Activated naive CD4-positive, alpha-beta T cell (primary cell): ENCODE results near the gene IMPA2.
"Not testable (repeated sequence)": the region's sequence is repeated elsewhere in the genome, so short reads cannot be mapped to it uniquely, and the experiment has no call there.

Experiments used
- DNase-seq, 4 experiments: peaks; one replicate each; lab custom pipeline; 2025; lab: John Stamatoyannopoulos, UW

IMPA2 gene

DNA sequence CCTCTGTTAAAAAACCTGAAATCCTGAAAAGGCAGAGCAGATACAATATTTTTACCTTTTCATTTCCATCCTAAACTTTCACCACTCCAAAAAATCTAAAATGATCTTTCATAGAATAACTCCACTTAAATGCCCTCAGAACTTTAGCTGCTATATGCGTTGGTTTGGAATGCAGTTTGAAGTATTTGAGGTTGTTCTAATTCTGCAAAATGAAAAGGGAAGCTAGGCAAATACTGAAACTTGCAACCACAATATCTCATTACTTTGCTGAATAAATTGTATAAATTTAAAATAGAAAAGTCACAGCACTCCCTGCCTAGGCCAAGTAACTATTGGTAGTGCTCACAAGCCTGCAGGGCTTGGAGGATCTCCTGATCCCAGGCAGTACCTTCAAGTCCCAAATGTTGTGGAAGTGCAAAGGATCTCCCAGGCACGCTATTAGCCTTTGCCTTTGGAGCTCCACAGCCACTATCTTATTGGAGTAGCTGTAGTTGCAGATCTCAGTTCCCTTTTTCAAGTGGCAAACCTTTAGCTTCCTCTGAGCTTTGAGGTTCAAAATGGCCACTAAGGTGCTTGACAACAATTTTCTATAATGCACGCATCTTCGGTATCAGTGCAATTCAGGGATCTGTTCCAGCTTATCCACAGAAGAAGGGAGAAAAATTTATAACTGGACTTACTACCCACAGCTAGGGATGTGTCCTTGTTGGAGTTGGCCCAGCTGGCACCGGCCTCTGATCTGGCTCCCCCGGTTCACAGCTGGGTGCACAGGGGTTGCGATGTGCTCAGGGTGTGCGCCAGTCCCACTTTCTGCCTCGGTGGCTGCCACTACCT is 68.9 kb downstream of the IMPA2 start:
- no peak for DNase-seq

DNA sequence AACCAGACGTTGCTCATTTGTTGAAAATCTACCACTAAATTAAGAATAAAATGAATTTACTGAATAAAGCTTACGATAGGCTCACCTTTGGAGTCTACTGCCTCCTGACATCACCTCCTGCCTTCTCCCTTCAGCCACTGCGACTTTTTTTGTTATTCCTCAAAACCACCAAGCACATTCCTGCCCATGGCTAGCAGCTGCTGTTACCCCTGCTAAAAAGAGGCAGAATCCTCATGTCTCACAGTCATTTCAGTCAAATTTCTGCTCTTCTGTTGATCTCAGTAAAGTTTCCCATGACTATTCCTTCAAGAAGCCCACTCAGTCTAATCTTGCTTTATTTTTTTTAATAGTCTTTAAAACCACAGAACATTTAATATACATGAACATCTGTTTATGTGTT is 71.6 kb downstream of the IMPA2 start:
- DNase-seq = no peak

DNA sequence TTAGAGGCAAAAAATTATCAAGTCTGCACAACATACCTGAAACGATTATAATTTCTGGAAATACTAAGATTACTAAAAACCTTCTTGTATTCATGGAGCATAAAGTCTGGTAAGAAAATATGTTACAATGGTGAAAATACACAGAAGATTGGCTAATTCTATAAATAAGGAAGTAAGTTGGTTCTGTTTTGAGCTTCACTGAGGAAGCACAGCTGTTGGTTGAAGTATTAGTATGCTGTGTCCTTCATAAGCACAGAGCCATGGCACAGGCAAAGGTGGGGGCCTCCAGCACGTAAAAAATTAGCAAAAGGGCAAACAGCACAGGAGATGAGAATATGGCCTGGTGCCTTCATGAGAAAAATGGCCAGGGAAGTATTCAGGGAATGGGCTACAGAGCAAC is 72.0 kb downstream of the IMPA2 start:
- DNase-seq = no peak

DNA sequence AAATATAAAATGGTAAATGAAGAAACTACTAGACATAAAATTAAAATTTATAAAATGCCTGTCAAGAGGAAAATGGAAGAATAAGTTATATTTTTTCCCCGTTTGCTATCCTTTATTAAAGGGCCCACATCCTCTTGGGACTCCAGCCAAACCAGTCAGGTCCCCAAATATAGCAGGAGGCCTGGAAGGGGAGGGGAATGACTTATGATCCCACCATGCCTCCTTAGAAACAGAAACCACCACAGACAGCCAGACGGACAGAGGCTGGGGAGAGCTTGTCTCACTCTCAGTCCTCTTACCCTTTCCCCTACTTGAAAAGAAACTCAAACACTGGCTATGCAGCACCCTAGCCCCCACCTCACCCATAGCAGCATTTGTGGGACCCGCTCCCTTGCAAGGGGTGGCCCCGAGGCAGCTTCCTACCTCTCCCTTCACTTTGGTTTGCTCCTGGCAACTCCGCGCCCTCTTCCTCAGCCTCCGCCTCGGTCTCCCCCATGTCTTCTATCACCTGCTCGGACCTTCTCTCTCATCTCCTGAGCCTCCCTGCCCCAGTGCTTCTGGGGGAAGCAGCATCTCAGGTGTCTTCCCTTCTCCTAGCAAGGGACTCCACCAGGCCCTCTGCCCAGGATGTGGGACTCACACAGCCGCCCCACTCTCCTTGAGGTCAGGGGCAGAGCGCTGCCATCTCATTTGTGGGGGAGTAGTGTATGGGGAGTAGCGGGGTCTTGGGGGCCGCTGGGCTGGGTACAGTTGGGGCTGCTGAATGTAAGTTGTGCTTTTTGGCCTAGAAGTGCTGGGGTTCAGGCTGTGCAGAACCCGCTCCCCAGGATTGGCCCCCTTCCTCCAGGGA is 75.0 kb downstream of the IMPA2 start:
- DNase-seq = no peak

DNA sequence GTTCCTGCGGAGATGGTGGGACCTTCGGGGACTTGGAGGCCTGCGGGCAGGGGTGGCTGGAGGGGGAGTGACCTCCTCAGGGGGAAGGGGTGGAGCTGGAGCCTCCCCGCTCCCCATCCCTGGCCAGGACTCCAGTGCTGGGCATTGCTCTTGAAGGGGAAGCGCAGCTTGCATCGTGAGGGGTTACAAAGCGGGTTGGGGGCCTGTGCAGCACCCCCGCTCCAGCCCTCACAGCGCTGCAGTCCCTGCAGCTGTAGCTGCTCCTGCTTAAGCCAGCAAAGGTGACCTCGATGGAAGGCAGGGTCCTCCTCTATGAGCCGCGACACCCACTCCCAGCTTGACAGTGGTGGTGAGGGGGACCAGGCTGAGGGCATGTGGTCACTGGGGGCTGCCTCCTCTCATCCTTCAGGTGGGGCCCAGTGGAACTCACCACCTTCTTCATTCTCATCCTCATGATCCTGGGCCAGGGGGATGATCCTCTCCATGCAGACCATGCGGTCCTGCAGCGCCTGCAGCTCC is 75.6 kb downstream of the IMPA2 start:
- DNase-seq = no peak

DNA sequence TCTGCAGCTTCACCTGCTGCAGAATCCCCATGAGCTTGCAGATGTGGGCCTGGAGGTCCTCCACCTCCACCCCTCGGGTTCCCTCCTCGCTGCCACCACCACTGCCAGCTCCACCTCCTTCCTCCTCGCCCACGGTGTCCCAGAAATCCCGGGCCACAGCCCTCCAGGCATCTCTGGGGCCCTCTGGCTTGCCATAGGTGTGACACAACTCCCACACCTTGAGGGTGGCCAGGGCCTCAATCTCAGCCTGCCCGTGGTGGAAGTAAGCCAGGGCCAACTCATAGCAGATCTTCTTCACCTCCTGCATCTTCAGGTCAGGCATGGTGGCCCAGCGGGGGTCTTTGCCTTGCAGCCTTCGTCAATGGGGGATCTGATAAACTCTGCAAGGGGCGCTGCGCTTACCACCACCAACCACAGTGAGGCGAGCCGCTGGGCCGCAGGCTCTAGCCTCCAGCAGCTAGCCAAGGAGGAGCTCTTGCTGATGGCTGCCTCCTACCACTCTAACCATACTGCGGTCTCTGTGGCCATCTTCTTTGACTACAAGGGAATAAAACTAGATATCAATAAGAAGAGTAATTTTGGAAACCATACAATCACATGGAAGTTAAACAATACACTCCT is 76.2 kb downstream of the IMPA2 start:
- no peak for DNase-seq

DNA sequence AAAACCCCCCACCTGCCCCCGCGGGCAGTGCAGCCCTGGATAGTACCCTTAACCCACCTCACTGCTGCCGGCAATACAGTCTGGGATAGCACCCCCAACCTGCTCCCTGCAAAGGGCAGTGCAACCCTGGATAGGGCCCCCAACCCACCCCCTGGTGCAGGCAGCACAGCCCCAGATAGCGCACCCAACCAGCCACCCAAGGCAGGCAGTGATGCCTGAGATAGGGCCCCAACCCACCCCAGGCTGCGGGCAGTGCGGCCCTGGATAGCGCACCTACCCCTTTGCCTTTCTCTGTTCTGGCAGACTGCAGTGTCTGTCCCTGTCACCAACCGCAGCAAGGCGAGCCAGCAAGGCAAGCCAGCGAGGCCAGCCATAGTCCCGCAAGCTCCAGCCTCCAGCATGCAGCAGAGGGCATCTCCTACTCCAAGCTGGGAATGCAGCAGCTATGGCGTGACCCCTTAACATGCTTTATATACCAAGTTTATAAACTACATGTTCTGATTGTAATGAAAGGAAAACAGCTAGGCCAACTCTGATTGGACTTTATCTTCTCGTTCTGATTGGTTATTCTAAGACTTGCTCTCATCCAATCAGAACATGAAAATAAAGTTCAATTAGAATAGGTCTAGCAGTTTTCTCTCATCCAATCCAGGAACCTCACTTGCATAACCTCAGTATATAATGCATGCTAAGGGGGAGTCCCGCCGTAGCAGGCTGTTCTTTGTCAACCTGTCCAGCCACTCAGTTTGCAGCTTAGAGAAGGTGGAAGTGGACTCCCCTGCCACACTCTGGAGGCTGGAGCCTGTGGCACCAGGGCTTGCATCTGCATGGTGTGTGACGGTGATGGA is 78.3 kb downstream of the IMPA2 start:
- no peak for DNase-seq

DNA sequence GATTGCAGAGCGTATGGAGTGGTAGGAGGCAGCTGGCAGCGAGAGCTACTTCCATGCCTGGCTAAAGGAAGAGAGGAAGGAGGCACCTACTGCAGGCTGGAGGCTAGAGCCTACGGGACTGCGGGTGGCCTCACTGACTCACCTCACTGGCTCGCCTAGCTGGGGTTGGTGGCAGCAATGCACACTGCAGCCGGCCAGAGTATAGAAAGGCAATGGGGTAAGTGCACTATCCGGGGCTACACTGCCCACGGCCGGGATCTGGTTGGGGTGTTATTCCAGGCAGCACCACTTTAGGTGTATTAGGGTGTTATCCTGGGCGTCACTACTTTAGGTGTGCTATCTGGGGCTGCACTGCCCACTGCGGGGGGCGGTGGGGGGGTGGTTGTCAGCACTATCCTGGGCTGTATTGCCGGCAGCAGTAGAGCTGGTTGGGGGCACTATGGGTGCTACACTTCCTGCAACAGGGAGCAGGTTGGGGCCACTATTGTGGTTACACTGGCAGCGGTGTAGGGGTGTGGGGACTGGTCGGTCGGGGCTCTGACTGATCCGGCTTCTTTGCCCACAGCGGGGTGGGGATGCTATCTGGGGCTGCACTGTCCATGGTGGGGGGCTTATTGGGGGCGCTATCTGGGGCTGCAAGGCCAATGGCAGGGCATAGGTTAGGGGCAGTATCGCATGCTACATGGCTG is 79.0 kb downstream of the IMPA2 start:
- DNase-seq = no peak

DNA sequence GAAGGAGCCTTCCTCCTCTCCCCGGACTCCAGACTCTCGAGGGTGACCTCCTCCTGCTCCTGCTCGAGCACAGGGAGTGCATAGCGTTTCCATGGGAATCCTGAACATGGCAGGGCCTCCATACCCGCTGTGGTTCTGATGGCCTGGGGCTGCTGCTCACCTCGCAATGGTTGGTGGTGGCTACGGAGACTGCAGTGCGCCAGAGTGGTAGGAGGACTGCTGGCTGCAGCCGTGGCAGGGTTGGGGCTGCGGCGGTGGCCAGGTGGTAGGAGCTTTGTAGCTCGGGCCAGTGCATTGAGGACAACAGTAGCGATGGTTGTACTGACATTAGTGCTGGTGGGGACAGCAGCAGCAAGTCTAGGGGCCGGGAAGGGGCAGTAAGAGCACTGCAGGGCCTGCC is 80.4 kb downstream of the IMPA2 start:
- DNase-seq = no peak

DNA sequence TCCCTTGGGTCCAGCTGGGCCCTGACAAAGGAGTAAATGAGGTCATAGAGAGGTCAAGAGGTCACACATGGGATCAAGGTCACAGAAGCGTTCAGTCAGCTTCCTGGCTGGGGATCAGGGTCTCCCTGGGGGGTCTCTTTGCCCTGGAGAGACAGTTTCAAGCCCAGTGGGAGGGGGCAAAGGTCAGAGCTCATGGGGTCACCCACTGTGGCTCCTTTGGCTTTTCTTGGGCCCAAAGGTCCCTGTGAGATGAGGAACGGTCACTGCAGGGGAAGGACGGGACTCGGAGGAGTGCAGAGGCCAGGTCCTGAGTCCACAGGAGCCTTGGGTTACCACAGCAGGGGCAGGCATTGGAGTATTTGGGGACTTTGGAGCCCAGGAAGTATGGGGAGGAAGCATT is 81.7 kb downstream of the IMPA2 start:
- DNase-seq = no peak

DNA sequence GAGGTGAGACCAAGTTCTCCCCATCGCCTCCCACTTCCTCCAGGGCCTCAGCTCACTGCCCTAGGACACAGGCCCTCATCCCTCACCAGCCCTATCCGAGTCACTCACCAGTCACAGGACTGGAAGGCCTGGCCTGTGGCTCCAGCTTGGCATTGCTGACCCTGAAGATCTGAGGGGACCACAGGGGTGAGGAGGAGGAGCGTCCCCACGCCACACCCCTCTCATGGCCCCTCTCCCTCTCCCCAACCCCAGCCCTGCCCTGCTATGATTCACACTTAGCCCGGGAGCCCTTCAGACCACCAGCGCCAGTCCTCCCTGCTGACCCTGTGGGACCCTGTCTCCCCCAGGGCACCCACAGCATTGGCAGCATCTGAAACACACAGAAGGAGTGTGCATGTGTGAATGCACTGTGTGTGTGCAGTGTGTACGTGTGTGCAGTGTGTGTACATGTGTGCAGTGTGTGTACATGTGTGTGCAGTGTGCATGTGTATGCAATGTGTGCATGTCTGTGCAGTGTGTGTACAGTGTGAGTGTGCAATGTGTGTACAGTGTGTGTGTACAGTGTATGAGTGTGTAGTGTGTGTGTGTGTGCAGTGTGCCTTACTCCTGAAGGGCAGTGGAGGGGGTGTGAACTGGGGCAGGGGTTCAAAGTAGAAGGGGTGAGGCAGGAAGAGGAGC is 82.9 kb downstream of the IMPA2 start:
- DNase-seq = no peak

DNA sequence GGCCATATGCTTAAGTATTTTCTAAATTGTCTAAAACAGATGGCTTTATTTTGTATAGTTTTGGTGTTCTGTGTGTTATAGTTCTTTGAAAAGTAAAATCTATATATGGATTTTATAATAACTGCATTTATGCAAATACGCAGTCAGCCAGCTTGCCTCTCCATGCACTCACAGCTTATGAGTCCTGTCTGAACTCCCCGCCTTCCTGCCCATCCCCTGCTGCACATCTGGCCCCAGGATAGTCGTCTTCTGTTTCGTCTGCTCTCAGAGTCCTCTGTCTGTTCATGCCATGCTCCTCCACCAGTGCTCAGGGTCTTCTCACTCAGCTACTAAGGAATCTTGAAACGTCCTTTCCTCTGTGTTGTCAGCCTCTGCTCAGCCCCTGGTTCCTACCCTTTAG is 84.1 kb downstream of the IMPA2 start:
- DNase-seq = no peak

DNA sequence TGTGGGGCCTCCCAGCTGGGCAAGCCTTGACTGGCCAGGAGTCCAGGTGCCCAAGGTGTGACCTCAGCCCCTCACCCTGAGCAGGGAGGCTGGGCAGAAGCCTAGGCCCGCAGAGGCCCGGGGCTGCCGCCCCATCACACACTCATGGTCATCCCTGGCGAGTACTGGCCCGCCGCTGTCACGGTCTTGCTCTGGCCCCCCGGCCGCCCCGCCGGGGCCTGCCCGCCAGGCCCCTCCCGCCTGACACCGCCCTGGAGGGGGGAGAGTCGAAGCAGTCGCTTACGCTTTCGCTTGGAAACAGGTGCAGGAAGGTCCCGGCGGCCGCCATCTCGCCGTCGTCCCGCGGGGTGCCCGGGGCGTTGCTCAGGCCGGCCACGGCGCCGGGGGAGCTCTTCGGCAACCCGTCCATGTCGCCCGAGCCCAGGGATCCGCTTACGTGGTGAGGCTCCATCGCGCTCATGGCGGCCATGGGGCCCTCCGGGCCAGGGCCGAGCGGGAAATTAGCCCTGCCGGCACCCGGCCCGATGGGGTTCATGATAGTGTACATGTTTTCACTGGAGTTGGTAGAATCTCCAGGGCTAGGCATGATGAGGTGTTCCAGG is 85.7 kb downstream of the IMPA2 start:
- no peak for DNase-seq

DNA sequence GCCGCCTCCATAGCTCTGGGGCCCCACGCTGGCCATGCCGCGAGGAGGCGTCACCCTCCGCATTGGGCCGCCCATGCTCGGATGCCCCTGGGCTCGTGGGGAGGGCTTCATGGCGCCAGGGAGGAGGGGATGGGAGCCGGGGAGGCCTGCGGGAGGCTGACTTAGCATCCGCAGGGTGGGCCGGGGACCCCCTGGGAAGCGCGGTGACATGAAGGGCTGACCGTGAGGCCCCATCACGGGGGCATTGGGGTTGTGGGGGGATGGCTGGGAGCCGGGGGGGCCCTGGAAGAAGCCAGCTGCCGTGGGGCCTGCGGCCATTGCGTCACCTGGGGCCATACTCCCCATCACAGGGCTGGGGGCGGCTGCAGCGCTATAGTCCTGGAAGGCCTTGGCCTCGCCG is 86.4 kb downstream of the IMPA2 start:
- DNase-seq = no peak

DNA sequence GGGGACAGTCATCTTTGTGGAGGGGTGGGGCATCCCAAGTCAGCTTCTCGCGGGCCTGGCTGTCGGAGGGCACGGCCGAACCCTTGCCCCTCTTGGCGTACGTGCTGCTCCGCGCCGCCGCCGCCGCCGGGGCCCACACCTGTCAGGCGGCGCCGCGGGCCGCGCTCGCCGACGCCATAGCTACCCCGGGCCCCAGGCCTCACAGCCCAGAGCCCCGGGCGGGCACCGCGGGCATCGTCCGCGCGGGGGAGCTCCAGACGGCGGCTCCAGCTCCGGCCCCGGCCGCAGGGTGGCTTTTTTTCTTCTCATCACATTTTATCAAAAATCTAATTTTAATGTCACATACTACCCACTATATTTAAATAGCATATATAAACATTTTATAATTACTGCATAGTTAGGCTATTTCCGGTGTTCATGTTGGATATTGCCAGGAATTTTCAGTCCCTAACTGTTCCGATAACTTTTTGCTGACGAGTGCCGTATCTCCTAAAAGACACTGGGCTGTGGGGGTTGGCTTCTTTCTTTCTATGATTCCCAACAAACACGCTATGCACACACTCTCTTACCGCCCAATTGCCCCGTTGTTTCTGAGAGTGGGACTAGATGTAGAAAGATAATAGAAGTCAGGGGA is 87.1 kb downstream of the IMPA2 start:
- DNase-seq = not testable (repeated sequence)

DNA sequence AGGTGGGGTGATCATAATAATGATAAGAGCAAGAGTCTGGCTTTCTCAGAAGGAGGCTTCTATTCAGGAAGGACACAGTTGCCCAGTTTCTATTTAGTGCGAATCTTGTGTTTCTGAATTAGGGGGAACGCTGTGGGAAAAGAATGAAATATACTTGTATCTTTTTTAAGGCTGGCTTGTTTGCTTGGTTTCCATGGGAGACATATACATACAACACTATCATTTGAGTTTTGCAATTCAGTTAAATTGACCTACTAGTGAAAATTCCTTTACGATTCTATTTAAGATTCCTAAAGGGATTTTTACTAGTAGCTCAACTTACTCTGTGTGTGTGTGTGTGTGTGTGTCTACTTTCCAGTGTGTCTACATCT is 87.6 kb downstream of the IMPA2 start:
- DNase-seq = no peak

DNA sequence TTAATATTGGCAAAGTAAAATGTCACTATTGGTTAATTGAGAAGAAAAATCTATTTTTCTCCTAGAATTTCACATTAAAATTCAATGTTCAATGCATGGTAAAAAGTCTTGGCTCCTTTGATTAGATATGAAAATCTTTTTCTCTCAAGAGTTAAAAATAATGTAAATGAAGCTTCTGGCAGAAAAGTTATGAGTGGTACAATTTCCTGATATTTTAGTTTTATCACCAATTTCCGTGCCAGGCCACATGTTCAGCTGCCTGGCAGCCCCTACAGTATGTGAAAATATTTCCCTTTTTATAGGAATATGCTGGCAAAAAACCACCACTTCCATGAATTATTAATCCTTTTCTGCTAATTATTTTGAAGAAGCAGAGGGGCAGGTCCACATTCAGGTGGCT is 89.8 kb downstream of the IMPA2 start:
- not testable (repeated sequence) for DNase-seq

DNA sequence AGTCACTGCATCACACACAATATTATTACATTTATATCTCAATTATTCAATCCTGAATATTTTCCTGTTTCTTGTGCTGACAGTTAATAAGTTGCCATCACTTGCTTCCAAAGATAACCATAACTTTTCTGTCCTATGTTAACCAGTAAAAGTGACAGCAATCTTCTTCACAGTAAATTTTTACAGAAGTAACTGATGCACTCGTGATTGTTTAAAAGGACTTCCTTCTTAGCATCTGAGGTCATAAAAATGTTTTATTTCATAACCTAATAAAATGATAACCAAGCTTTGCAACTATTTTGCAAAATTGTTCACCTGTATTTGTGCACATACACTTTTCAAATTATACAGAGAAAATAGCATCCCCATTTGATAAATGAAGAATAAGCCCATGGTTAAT is 91.7 kb downstream of the IMPA2 start:
- DNase-seq = no peak

DNA sequence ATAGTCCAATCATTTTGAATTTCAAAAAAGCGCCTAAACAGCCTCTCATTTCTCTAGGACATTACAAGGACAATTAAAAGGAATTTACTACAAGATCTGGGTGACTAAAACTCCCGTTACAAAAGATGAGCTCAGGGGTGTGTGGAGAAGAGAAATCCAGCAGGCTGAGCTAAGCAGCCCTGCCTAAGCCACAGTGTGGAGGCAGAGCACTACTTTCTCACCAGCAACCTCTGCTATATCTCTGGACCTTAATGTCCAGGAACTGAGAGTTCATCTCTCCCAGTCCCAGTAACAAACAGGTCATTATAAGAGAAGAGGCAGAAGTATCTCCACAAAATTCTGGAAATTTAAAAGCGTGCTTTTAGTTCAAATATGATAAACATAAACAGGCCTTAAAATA is 93.4 kb downstream of the IMPA2 start:
- no peak for DNase-seq
